PC-9 (cell line): ENCODE measurements around the gene NAXD. TPM values are rescaled to one million over a fixed set of nuclear protein-coding genes. Genes with fewer than 3 reads are reported as not detected.
A peak's percentile ranks its signal among the peaks of the same experiment; 100 is the strongest.
"Not testable (repeated sequence)": the region's sequence is repeated elsewhere in the genome, so short reads cannot be mapped to it uniquely, and the experiment has no call there.

Experiments
- BruUV-seq: library from RNA; stranded (reverse); fragments of 400-500 nt; replicated peaks from 2 replicates; lab custom pipeline; 2021; lab: Mats Ljungman, UMichigan
- CTCF ChIA-PET: fragments of 300-600 bp; sonication (Branson Sonifier 250); formaldehyde crosslinking; loops from one replicate; lab custom pipeline; 2022; ENCODE audit warnings: antibody characterized with exemption; lab: Charles Lee
- POLR2A ChIA-PET: fragments of 300-600 bp; sonication (Branson Sonifier 250); formaldehyde crosslinking; loops from one replicate; lab custom pipeline; 2022; ENCODE audit warnings: antibody characterized with exemption; ENCODE audit not compliant: unreplicated experiment; lab: Charles Lee
- DNase-seq, 2 experiments: peaks; one replicate each; pipeline versions ENCODE4 v3.0.0 to v3.0.0-alpha.2; 2015 to 2022; ENCODE audit warnings: mixed read lengths in 1 of 2
- H2AFZ ChIP-seq: fragments of 200-600 bp; sonication (generic); 2 replicates; pipeline ENCODE4 v1.8.1; 2017; ENCODE audit warnings: antibody characterized with exemption
- H3F3A ChIP-seq: fragments of 200-600 bp; sonication (generic); 2 replicates; pipeline ENCODE4 v1.8.1; 2017; ENCODE audit warnings: antibody characterized with exemption, mild to moderate bottlenecking, low read depth; ENCODE audit not compliant: insufficient read depth
- H3K27ac ChIP-seq: fragments of 200-600 bp; sonication (generic); 2 replicates; pipeline ENCODE4 v1.6.1; 2016; ENCODE audit warnings: mixed run types
- H3K27me3 ChIP-seq: fragments of 200-600 bp; sonication (generic); 2 replicates; pipeline ENCODE4 v1.6.1; 2016; ENCODE audit warnings: low read depth, mixed run types; ENCODE audit not compliant: insufficient read depth
- H3K36me3 ChIP-seq: fragments of 200-600 bp; sonication (generic); 2 replicates; pipeline ENCODE4 v1.6.1; 2016; ENCODE audit warnings: low read depth, mixed run types
- H3K4me1 ChIP-seq: fragments of 200-600 bp; sonication (generic); replicated peaks from 2 replicates; pipeline ENCODE4 v1.6.1; 2016; ENCODE audit warnings: mixed run types; ENCODE audit not compliant: insufficient read depth
- H3K4me2 ChIP-seq: fragments of 200-600 bp; sonication (generic); 2 replicates; pipeline ENCODE4 v1.6.1; 2017; ENCODE audit warnings: mixed run types
- H3K4me3 ChIP-seq: fragments of 200-600 bp; sonication (generic); 2 replicates; pipeline ENCODE4 v1.6.1; 2016; ENCODE audit warnings: mixed run types
- H3K79me2 ChIP-seq: fragments of 200-600 bp; sonication (generic); 2 replicates; pipeline ENCODE4 v1.6.1; 2017; ENCODE audit warnings: low read depth, mixed run types
- H3K9me2 ChIP-seq: fragments of 200-600 bp; sonication (generic); 2 replicates; pipeline ENCODE4 v1.8.1; 2017; ENCODE audit warnings: mild to moderate bottlenecking; ENCODE audit not compliant: insufficient read depth
- H3K9me3 ChIP-seq: fragments of 200-600 bp; sonication (generic); 2 replicates; pipeline ENCODE4 v1.8.1; 2016; ENCODE audit warnings: low read depth; ENCODE audit not compliant: insufficient read depth
- H4K20me1 ChIP-seq: fragments of 200-600 bp; sonication (generic); 2 replicates; pipeline ENCODE4 v1.8.1; 2017; ENCODE audit not compliant: insufficient read depth
- EZH2 ChIP-seq: fragments of 200-600 bp; sonication (generic); IDR thresholded peaks from 2 replicates; pipeline ENCODE4 v1.8.0; 2017; ENCODE audit warnings: antibody characterized with exemption, low read depth
- intact Hi-C: fragments of 100-400 bp; cut with micrococcal nuclease; formaldehyde crosslinking; loops from one replicate; pipeline ENCODE4 v1.10.0; 2022; ENCODE audit not compliant: unreplicated experiment
- total RNA-seq: library from RNA; stranded (reverse); gene quantifications from 2 replicates; pipeline ENCODE4 v1.2.3, GENCODE V29; 2021
- TF ChIP-seq, protein P1 (sequence below): fragments of 200-600 bp; sonication (generic); conservative IDR thresholded peaks from 2 replicates; pipeline ENCODE4 v1.6.1; 2017; ENCODE audit warnings: mixed run types, antibody characterized with exemption, mild to moderate bottlenecking, moderate library complexity

Gene NAXD
- total RNA-seq, 1 experiment from 2014 or later = 30.2 TPM

DNA sequence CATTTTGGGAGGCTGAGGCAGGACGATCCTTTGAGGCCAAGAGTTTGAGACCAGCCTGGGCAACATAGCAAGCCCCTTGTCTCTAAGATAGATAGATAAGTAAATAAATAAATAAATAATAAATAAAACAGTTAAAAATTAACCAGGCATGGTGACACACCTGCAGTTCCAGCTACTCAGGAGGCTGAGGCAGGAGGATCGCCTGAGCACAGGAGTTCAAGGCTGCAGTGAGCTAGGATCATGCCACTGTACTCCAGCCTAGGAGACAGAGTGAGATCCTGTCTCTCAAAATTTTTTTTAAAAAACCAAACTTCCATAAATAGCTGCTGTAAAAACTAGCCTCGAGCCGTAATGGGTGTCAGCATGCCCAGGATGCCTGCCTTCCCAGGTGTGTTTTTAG, 14.4 kb upstream of the NAXD start:
- H3K79me2 ChIP-seq = no peaks in the 10 kb centered on the region
- ChIA-PET CTCF (no interaction called here), POLR2A (no interaction called here)
- H3K4me3 ChIP-seq = no peak overlapping the region
- TF ChIP-seq, protein P1, sequence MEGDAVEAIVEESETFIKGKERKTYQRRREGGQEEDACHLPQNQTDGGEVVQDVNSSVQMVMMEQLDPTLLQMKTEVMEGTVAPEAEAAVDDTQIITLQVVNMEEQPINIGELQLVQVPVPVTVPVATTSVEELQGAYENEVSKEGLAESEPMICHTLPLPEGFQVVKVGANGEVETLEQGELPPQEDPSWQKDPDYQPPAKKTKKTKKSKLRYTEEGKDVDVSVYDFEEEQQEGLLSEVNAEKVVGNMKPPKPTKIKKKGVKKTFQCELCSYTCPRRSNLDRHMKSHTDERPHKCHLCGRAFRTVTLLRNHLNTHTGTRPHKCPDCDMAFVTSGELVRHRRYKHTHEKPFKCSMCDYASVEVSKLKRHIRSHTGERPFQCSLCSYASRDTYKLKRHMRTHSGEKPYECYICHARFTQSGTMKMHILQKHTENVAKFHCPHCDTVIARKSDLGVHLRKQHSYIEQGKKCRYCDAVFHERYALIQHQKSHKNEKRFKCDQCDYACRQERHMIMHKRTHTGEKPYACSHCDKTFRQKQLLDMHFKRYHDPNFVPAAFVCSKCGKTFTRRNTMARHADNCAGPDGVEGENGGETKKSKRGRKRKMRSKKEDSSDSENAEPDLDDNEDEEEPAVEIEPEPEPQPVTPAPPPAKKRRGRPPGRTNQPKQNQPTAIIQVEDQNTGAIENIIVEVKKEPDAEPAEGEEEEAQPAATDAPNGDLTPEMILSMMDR = no peak
- no peaks in the 10 kb centered on the region for H3K27me3 ChIP-seq
- no peak overlapping the region for H3K27ac ChIP-seq
- H4K20me1 ChIP-seq = no peaks in the 10 kb centered on the region
- peak overlapping the region; percentile 16; the same call in 1 of the 2 replicates for H3K4me2 ChIP-seq
- intact Hi-C loops = no loop called here
- H3K9me2 ChIP-seq = no peaks in the 10 kb centered on the region
- no peak overlapping the region for H2AFZ ChIP-seq
- no peaks in the 10 kb centered on the region for H3F3A ChIP-seq
- no peak for DNase-seq
- no peaks in the 10 kb centered on the region for H3K9me3 ChIP-seq
- no peaks in the 10 kb centered on the region for H3K36me3 ChIP-seq
- H3K4me1 ChIP-seq = peaks cover 26% of the 10 kb centered on the region
- no TSS peak for BruUV-seq

DNA sequence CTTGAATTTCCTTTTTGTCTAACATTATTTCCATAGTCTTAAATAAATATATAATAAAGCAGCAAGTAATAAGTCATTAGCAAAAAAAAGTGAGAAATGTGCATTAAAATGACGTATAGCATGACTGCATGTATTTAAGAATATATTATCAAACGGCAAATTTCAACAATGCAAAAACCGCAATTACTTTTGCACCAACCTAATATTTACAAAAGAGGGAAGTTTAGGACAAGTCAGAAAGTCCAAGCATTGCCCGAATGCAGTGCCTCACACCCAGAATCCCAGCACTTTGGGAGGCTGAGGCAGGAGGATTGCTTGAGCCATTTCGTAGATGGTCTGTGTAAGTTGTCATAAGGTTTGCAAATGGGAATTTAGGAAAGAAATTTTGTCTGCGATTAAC, 10.2 kb upstream of the NAXD start:
- H3K4me3 ChIP-seq = no peak overlapping the region
- H3K27ac ChIP-seq = no peak overlapping the region
- H3K9me2 ChIP-seq = no peaks in the 10 kb centered on the region
- POLR2A ChIA-PET = no interaction called here
- peaks cover under 1% of the 10 kb centered on the region; the same call in 1 of the 2 replicates for H3F3A ChIP-seq
- no peaks in the 10 kb centered on the region for H3K27me3 ChIP-seq
- BruUV-seq = no TSS peak
- H2AFZ ChIP-seq = no peak overlapping the region
- TF ChIP-seq EZH2 = no peak
- TF ChIP-seq, protein P1 = no peak
- no peak for DNase-seq
- CTCF ChIA-PET = no interaction called here
- H3K4me2 ChIP-seq = no peak overlapping the region
- intact Hi-C loops = no loop called here
- no peaks in the 10 kb centered on the region for H3K9me3 ChIP-seq
- no peaks in the 10 kb centered on the region for H3K79me2 ChIP-seq
- peaks cover 26% of the 10 kb centered on the region for H3K4me1 ChIP-seq
- no peaks in the 10 kb centered on the region for H3K36me3 ChIP-seq
- no peaks in the 10 kb centered on the region for H4K20me1 ChIP-seq

DNA sequence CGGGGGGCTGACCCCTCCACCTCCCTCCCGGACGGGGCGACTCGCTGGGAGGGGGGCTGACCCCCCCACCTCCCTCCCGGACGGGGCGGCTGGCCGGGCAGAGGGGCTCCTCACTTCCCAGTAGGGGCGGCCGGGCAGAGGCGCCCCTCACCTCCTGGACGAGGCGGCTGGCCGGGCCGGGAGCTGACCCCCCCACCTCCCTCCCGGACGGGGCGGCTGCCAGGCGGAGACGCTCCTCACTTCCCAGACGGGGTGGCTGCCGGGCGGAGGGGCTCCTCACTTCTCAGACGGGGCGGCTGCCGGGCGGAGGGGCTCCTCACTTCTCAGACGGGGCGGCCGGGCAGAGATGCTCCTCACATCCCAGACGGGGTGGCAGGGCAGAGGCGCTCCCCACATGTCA, 9.1 kb upstream of the NAXD start:
- not testable (repeated sequence) for BruUV-seq

DNA sequence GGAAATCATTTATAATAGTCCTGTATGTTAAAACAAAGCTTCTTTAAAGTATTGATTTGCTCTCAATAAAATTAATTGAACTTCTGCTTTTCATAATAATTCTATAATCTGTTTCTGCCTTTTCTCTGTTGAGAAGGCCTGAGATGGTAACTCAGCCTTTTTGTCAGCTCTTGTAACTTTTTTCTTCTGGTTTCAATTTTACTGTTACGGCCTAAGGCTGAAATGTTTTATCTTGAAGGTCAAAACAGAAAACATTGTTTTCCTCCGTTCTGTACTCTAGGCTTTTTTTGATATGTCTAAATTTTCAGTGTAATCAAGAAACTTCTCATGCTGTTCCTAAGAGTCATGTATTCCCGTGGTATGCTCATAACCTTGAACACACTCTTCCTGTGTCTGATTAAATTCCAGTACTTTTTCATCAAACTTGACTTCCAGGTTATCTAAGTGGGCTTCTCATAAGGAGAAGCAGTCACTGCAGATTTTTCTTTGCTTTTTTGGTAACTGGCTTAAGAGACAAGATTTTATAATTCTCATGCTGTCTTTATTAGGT, 7.6 kb upstream of the NAXD start:
- Histone ChIP-seq H3K27ac (no peak overlapping the region), H3K4me2 (no peak overlapping the region), H3K36me3 (no peaks in the 10 kb centered on the region), H3K9me2 (no peaks in the 10 kb centered on the region), H3F3A (peaks cover 8% of the 10 kb centered on the region; the same call in 1 of the 2 replicates), H3K27me3 (no peaks in the 10 kb centered on the region), H2AFZ (no peak overlapping the region), H3K9me3 (no peaks in the 10 kb centered on the region), H3K4me1 (peaks cover 23% of the 10 kb centered on the region), H3K4me3 (no peak overlapping the region), H3K79me2 (no peaks in the 10 kb centered on the region), H4K20me1 (no peaks in the 10 kb centered on the region)
- ChIA-PET POLR2A (no interaction called here), CTCF (no interaction called here)
- BruUV-seq = no TSS peak
- TF ChIP-seq, protein P1 = no peak
- TF ChIP-seq EZH2 = no peak
- intact Hi-C loops = no loop called here
- DNase-seq = no peak

More for the DNA sequence above, 9.1 kb upstream of the NAXD start:
- H3K4me2 ChIP-seq, H2AFZ ChIP-seq, H4K20me1 ChIP-seq, intact Hi-C loops, H3K27ac ChIP-seq, DNase-seq, H3K27me3 ChIP-seq, H3K36me3 ChIP-seq, H3K9me2 ChIP-seq, POLR2A ChIA-PET, CTCF ChIA-PET, H3K79me2 ChIP-seq, H3K9me3 ChIP-seq, H3F3A ChIP-seq, H3K4me3 ChIP-seq: not testable (repeated sequence)
- peaks cover 25% of the 10 kb centered on the region for H3K4me1 ChIP-seq
